ENCODE results near the gene CATSPER3.
"Not testable (repeated sequence)": the region's sequence is repeated elsewhere in the genome, so short reads cannot be mapped to it uniquely, and the experiment has no call there.

CATSPER3 gene

GRCh38 chr5:134975078-134975715 is 7.5 kb downstream of the CATSPER3 start:
- DNase-seq = no peak

GRCh38 chr5:134975843-134976242 is 8.1 kb downstream of the CATSPER3 start:
- no peak for DNase-seq

- no peak for DNase-seq
Measured at GRCh38 chr5:134976841-134977240, 9.1 kb downstream of the CATSPER3 start.

- no peak for DNase-seq
Measured at GRCh38 chr5:134979416-134979815, 11.7 kb downstream of the CATSPER3 start.

GRCh38 chr5:134982230-134982629 is 14.5 kb downstream of the CATSPER3 start:
- no peak for DNase-seq

GRCh38 chr5:134989266-134989830 is 21.6 kb downstream of the CATSPER3 start:
- no peak for DNase-seq

GRCh38 chr5:134990183-134990582 is 22.5 kb downstream of the CATSPER3 start:
- DNase-seq = not testable (repeated sequence)

GRCh38 chr5:134992148-134992547 is 24.4 kb downstream of the CATSPER3 start:
- DNase-seq = no peak

- DNase-seq = no peak
Measured at GRCh38 chr5:134993161-134993560, 25.5 kb downstream of the CATSPER3 start.

GRCh38 chr5:134994560-134995156 is 27.0 kb downstream of the CATSPER3 start:
- no peak for DNase-seq

- DNase-seq = no peak
Measured at GRCh38 chr5:134995850-134996402, 28.2 kb downstream of the CATSPER3 start.

GRCh38 chr5:134997015-134997414 is 29.3 kb downstream of the CATSPER3 start:
- DNase-seq = no peak

- not testable (repeated sequence) for DNase-seq
Measured at GRCh38 chr5:134998068-134998467, 30.4 kb downstream of the CATSPER3 start.

- DNase-seq = no peak
Measured at GRCh38 chr5:135004376-135004775, 36.7 kb downstream of the CATSPER3 start.

GRCh38 chr5:135005076-135005475 is 37.4 kb downstream of the CATSPER3 start:
- DNase-seq = no peak

GRCh38 chr5:135007305-135007704 is 39.6 kb downstream of the CATSPER3 start:
- no peak for DNase-seq

GRCh38 chr5:135007749-135008363 is 40.1 kb downstream of the CATSPER3 start:
- no peak for DNase-seq

- DNase-seq = no peak
Measured at GRCh38 chr5:135008556-135008955, 40.8 kb downstream of the CATSPER3 start.

GRCh38 chr5:135008981-135009735 is 41.5 kb downstream of the CATSPER3 start:
- no peak for DNase-seq

GRCh38 chr5:135009736-135010501 is 42.2 kb downstream of the CATSPER3 start:
- no peak for DNase-seq

GRCh38 chr5:135010502-135011354 is 43.0 kb downstream of the CATSPER3 start:
- DNase-seq = no peak

Measured in stimulated activated CD8-positive, alpha-beta memory T cell treated with anti-CD3 and anti-CD28 coated beads, Interleukin-4, amount 100 ng/mL, for 48 hours (primary cell).